K562 (cell line): Measurements from ENCODE around the gene ZNF774.

Source experiments
- CHD4 ChIP-seq: fragments of 200-600 bp; sonication (generic); IDR thresholded peaks from 3 replicates; pipeline ENCODE4 v1.6.1; 2012; ENCODE audit warnings: low read depth, mild to moderate bottlenecking, mixed read lengths, low read length, inconsistent platforms; ENCODE audit not compliant: insufficient read depth, insufficient replicate concordance, poor library complexity, severe bottlenecking
- CTCF ChIP-seq, 3 experiments: IDR thresholded peaks in 2 of 3; conservative IDR thresholded peaks in 1 of 3; 2 replicates each; pipeline ENCODE4 v1.5.1; 2011 to 2012; ENCODE audit warnings: low read length in 3 of 3, mild to moderate bottlenecking in 3 of 3, control low read depth in 2 of 3, improper control_type of control experiment in 1 of 3, inconsistent platforms in 1 of 3, low read depth in 1 of 3, mixed read lengths in 1 of 3, moderate library complexity in 1 of 3; ENCODE audit not compliant: insufficient read depth in 2 of 3
- GTF2E2 ChIP-seq: fragments of 200-800 bp; sonication (Bioruptor generic); IDR thresholded peaks from 2 replicates; pipeline ENCODE4 v1.6.1; 2016; ENCODE audit warnings: missing genetic modification characterization, missing compliant biosample characterization
- MAZ ChIP-seq, 2 experiments: fragments of 450-650 bp in 1 of 2; sonication (generic) in 1 of 2; formaldehyde crosslinking; IDR thresholded peaks in 1 of 2; conservative IDR thresholded peaks in 1 of 2; 2 replicates each; pipeline versions ENCODE4 v1.4.0 to v1.5.0; 2020; ENCODE audit warnings: mild to moderate bottlenecking in 1 of 2, missing genetic modification reagents in 1 of 2
- MED1 ChIP-seq: sonication (generic); formaldehyde crosslinking; IDR thresholded peaks from 2 replicates; pipeline ENCODE4 v1.8.1; 2023; ENCODE audit warnings: missing genetic modification reagents, borderline replicate concordance
- MXI1 ChIP-seq: IDR thresholded peaks from 2 replicates; pipeline ENCODE4 v1.6.1; 2011; ENCODE audit warnings: low read depth, mild to moderate bottlenecking, improper control_type of control experiment, low read length
- PHF20 ChIP-seq: fragments of 450-650 bp; IDR thresholded peaks from 2 replicates; pipeline ENCODE4 v1.6.1; 2018; ENCODE audit not compliant: partially characterized antibody
- SRF ChIP-seq, 2 experiments: fragments of 250-450, 450-650 bp in 1 of 2; sonication (Bioruptor Pico) in 1 of 2; sonication (generic) in 1 of 2; formaldehyde crosslinking; IDR thresholded peaks; 2 replicates each; pipeline versions ENCODE4 v1.5.0 to v1.5.1; 2020 to 2022; ENCODE audit warnings: mild to moderate bottlenecking in 1 of 2, missing genetic modification reagents in 1 of 2
- THRAP3 ChIP-seq: fragments of 450-650 bp; IDR thresholded peaks from 2 replicates; pipeline ENCODE4 v1.6.1; 2016; ENCODE audit warnings: mild to moderate bottlenecking, inconsistent platforms, borderline replicate concordance
- ZEB2 ChIP-seq: fragments of 450-650 bp; IDR thresholded peaks from 2 replicates; pipeline ENCODE4 v1.6.1; 2016
- ZNF121 ChIP-seq: sonication (generic); formaldehyde crosslinking; conservative IDR thresholded peaks from 2 replicates; pipeline ENCODE4 v1.8.0; 2022; ENCODE audit warnings: missing genetic modification reagents
- ZNF282 ChIP-seq: sonication (generic); formaldehyde crosslinking; IDR thresholded peaks from 2 replicates; pipeline ENCODE4 v1.8.1; 2023; ENCODE audit warnings: missing genetic modification reagents
- ZSCAN29 ChIP-seq: fragments of 450-650 bp; IDR thresholded peaks from 2 replicates; pipeline ENCODE4 v1.6.1; 2017

- TF ChIP-seq CTCF (IDR thresholded peaks at IDR 0.05 in 2 of 3, conservative IDR thresholded peaks at IDR 0.05 in 1 of 3; ENCODE audit: insufficient read depth in 2 of 3, low read depth in 1 of 3, low read length in 3 of 3), result no peak
- no peak for TF ChIP-seq MED1 (CRISPR knock-in tag)
- TF ChIP-seq MAZ (CRISPR knock-in tag; conservative IDR thresholded peaks at IDR 0.05 in 1 of 2, IDR thresholded peaks at IDR 0.05 in 1 of 2), result no peak
- no peak for TF ChIP-seq ZEB2
- TF ChIP-seq MXI1, result no peak
- no peak for TF ChIP-seq ZNF282 (CRISPR knock-in tag)
- TF ChIP-seq ZSCAN29, result no peak
- no peak for TF ChIP-seq PHF20
- TF ChIP-seq CHD4, result no peak
- TF ChIP-seq THRAP3, result no peak
- TF ChIP-seq SRF (CRISPR knock-in tag; IDR thresholded peaks at IDR 0.05), result no peak
- TF ChIP-seq ZNF121 (CRISPR knock-in tag), result no peak
- no peak for TF ChIP-seq GTF2E2 (tag)
Observed at GRCh38 chr15:90307661-90308060, 44.4 kb upstream of the ZNF774 start.
